ENCODE measurements around the gene KRTAP5-2.

KRTAP5-2 gene

DNA sequence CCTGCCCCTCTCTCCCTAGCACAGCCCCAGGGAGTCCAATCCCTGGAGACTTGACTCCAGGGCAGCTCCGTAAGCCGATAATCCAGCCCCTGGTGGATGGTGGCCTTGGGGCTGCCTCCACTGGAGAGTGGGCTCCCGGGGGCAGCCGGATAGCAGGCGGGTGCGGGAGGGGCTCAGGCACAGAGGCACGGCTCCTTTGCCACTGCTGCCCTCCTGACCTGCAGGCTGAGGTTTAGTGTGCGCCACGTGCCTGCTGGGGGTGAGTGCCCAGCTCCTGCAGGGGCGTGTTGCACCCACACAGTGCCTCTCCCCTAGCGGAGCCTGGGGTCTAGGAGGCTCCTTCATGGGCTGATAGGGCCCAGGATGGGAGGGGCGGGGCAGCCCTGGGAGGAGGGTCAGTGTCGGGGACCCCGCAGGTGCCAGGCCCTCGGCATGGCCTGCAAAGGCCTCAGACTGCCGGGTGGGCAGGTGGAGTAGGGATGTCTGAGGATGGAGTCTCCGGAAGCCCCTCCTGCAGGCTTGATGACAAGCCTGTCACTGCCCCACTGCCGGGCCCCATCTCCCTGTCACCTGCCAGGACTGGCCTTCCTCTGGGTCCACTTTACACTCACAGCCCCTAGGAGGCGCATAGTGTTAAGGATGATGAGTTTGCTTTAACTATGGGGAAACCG is 31.6 kb downstream of the KRTAP5-2 start:
- H3K9me3 ChIP-seq (ENCODE audit: low read depth, low read length): no peaks in the 10 kb centered on the region
- no peak overlapping the region for H3K4me3 ChIP-seq
- no peak for DNase-seq (ENCODE audit: low read depth, low spot score)
- no peak overlapping the region for H3K27ac ChIP-seq
- TF ChIP-seq POLR2AphosphoS5 (IDR thresholded peaks at IDR 0.05; ENCODE audit: borderline replicate concordance, low read depth, low read length) (no peak), FOXP2 (optimal IDR thresholded peaks at IDR 0.05; ENCODE audit: control extremely low read depth, extremely low read length, insufficient read depth) (no peak), EZH2 (IDR thresholded peaks at IDR 0.05) (no peak)
- no peak overlapping the region for H3K9ac ChIP-seq (ENCODE audit: insufficient read length)
- H3K36me3 ChIP-seq (ENCODE audit: insufficient read depth, low read length): no peaks in the 10 kb centered on the region

DNA sequence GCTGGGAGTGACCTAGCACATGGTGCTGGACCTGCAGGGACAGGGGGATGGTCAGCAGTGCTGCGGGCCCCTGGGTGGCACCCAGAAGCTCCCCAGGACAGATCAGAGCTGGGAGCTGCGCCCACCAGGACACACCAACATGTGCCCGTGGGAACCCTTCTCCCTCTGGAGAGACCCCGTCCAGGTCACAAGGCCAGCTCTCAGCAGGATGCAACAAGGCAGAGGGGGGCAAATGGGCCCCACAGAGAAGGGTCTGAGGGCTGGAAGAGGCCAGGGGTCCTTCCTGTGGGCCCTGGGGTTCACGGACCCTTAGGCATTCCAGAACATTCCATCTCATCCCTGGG is 32.2 kb downstream of the KRTAP5-2 start:
- no peak overlapping the region for H3K27ac ChIP-seq
- H3K9ac ChIP-seq (ENCODE audit: insufficient read length): no peak overlapping the region
- no peaks in the 10 kb centered on the region for H3K36me3 ChIP-seq (ENCODE audit: insufficient read depth, low read length)
- DNase-seq (ENCODE audit: low read depth, low spot score): no peak
- H3K4me3 ChIP-seq: no peak overlapping the region
- no peaks in the 10 kb centered on the region for H3K9me3 ChIP-seq (ENCODE audit: low read depth, low read length)
- TF ChIP-seq FOXP2 (optimal IDR thresholded peaks at IDR 0.05; ENCODE audit: control extremely low read depth, extremely low read length, insufficient read depth) (no peak), POLR2AphosphoS5 (IDR thresholded peaks at IDR 0.05; ENCODE audit: borderline replicate concordance, low read depth, low read length) (no peak), EZH2 (IDR thresholded peaks at IDR 0.05) (no peak)

DNA sequence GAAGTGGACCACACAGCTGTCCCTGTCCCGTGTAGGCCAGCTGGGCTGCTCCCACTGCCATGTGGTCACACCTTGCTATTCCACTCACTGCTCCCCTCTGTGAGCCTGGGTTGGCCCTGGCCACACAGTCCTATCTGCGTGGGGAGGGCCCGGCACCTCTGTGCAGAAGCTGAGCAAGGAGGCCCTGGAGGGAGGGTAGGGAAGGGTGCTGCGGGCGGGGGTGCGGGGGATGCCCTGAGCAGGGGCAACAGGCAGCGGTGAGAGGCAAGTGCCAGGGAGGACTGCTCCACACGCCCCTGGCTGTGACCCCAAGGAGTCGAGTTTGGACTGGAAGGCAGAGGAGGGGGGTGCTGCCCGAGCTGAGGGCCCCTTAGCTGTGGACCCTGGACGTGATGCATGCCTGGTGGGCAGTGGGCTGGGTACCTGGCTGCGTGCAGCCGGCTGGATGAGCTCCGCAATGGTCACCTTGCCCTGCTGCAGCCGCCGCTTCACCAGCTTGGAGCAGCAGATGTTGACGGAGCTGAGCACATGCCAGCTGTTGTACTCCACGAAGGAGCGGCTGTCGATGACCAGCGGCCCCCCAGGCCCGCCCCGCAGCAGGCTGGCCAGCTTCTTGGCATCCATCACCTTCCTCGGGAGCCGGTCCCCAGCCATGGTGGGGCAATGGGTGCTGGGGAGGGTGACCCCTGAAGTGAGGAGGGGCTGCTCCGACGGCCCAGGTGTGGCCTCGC is 32.8 kb downstream of the KRTAP5-2 start:
- H3K36me3 ChIP-seq (ENCODE audit: insufficient read depth, low read length): no peaks in the 10 kb centered on the region
- no peaks in the 10 kb centered on the region for H3K9me3 ChIP-seq (ENCODE audit: low read depth, low read length)
- no peak overlapping the region for H3K9ac ChIP-seq (ENCODE audit: insufficient read length)
- DNase-seq (ENCODE audit: low read depth, low spot score): no peak
- H3K27ac ChIP-seq: no peak overlapping the region
- no peak for TF ChIP-seq POLR2AphosphoS5 (IDR thresholded peaks at IDR 0.05; ENCODE audit: borderline replicate concordance, low read depth, low read length)
- no peak for TF ChIP-seq EZH2 (IDR thresholded peaks at IDR 0.05)
- no peak for TF ChIP-seq FOXP2 (optimal IDR thresholded peaks at IDR 0.05; ENCODE audit: control extremely low read depth, extremely low read length, insufficient read depth)
- H3K4me3 ChIP-seq: no peak overlapping the region

DNA sequence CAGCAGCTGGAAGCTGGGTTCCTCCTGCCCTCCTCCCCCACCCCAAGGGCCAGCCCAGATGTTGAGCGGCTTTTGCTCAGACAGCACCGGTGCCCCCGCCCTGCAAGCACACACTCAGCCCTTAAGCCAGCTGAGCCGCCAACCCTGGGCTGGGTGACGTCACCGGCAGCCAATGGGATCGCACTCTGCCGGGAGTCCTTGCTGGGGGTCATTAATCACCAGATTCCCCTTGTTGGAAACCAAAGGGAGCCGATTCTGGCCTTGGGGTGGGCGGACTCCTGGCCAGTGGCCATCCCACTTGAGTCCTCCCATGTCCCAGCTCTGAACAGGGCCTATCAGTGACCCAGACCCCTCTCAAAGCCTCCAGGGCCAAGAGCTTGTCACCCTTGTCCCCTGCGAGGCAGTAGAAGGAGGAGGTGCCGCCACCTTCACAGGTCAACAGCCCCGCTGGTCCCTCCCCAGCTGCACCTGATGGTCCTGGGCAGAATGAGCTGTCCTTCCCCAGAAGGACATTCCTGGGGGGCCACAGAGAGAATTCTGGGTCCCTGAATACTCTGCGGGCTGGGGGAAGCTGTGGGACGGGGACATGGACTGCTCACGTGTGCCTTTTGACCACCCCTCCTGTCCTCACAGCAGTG is 33.4 kb downstream of the KRTAP5-2 start:
- Histone ChIP-seq H3K9me3 (ENCODE audit: low read depth, low read length) (no peaks in the 10 kb centered on the region), H3K27ac (no peak overlapping the region), H3K36me3 (ENCODE audit: insufficient read depth, low read length) (no peaks in the 10 kb centered on the region), H3K4me3 (no peak overlapping the region), H3K9ac (ENCODE audit: insufficient read length) (no peak overlapping the region)
- DNase-seq (ENCODE audit: low read depth, low spot score): no peak
- TF ChIP-seq FOXP2 (optimal IDR thresholded peaks at IDR 0.05; ENCODE audit: control extremely low read depth, extremely low read length, insufficient read depth) (no peak), POLR2AphosphoS5 (IDR thresholded peaks at IDR 0.05; ENCODE audit: borderline replicate concordance, low read depth, low read length) (no peak), EZH2 (IDR thresholded peaks at IDR 0.05) (no peak)

DNA sequence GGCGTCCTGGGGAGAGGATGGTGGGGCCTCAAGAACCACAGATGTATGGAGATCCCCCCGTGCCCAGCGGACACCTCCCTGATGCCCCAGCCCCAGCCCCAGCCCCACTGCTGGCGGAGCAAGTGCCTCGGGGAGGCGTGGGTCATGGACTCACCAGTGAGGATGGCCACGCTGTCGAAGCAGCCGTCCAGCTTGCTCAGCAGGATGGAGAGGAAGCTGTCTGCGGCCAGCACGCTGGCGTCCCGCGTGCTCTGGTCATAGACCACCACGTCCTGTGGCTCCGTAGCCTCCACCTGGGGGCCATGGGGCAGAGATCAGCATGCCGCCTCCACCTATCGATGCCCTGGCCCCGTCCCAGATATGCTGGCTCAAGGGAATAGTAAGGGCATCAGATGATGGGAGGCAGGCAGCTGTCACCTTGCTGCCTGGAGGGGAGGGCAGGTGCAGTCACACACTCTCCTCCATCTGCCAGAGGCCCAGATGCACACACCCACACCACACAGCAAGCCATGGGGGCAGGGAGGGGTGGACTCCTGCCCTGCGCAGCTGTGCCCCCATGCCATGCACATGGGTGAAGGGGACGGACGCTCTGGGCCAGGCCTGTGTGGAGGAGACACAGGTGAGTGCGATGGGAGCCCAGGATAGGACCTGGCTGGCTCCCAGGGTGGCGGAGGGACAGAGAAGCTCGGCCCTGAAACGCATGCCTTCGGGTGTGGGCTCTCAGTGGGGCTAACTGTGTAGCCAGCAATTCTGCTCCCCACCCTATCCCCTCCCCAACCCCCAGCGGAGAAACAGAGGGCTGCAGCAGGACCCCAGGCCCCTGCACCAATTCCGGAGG is 34.2 kb downstream of the KRTAP5-2 start:
- H3K4me3 ChIP-seq: no peak overlapping the region
- no peaks in the 10 kb centered on the region for H3K36me3 ChIP-seq (ENCODE audit: insufficient read depth, low read length)
- no peak for DNase-seq (ENCODE audit: low read depth, low spot score)
- no peak overlapping the region for H3K9ac ChIP-seq (ENCODE audit: insufficient read length)
- H3K27ac ChIP-seq: no peak overlapping the region
- TF ChIP-seq FOXP2 (optimal IDR thresholded peaks at IDR 0.05; ENCODE audit: control extremely low read depth, extremely low read length, insufficient read depth) (no peak), EZH2 (IDR thresholded peaks at IDR 0.05) (no peak), POLR2AphosphoS5 (IDR thresholded peaks at IDR 0.05; ENCODE audit: borderline replicate concordance, low read depth, low read length) (no peak)
- H3K9me3 ChIP-seq (ENCODE audit: low read depth, low read length): no peaks in the 10 kb centered on the region

DNA sequence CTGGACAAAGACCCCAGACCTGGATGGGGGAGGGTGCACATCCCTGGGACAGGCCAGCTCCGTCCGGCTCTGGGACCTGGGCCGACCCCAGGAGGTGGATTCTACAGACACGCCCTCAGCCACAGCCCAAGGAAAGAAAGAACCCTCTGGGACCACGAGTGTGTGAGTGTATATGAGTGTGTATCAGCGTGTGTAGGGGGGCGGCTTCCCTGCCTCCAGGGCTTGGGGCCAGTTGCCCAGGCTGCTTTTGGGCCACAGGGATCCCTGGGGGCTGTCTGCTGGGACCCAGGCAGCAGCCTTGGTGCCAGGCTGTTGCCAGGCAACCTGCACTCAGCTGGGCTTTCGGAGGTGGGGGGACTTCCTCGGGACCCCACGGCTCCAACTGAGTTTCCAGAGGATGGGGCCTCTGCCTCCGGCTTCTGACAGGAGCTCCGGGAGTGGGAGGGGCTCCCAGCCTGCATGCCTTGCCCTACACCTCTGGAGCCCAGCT is 34.9 kb downstream of the KRTAP5-2 start:
- H3K9me3 ChIP-seq (ENCODE audit: low read depth, low read length): no peaks in the 10 kb centered on the region
- no peak for DNase-seq (ENCODE audit: low read depth, low spot score)
- H3K36me3 ChIP-seq (ENCODE audit: insufficient read depth, low read length): no peaks in the 10 kb centered on the region
- TF ChIP-seq POLR2AphosphoS5 (IDR thresholded peaks at IDR 0.05; ENCODE audit: borderline replicate concordance, low read depth, low read length) (no peak), EZH2 (IDR thresholded peaks at IDR 0.05) (no peak), FOXP2 (optimal IDR thresholded peaks at IDR 0.05; ENCODE audit: control extremely low read depth, extremely low read length, insufficient read depth) (no peak)
- H3K9ac ChIP-seq (ENCODE audit: insufficient read length): no peak overlapping the region
- H3K27ac ChIP-seq: no peak overlapping the region
- no peak overlapping the region for H3K4me3 ChIP-seq

DNA sequence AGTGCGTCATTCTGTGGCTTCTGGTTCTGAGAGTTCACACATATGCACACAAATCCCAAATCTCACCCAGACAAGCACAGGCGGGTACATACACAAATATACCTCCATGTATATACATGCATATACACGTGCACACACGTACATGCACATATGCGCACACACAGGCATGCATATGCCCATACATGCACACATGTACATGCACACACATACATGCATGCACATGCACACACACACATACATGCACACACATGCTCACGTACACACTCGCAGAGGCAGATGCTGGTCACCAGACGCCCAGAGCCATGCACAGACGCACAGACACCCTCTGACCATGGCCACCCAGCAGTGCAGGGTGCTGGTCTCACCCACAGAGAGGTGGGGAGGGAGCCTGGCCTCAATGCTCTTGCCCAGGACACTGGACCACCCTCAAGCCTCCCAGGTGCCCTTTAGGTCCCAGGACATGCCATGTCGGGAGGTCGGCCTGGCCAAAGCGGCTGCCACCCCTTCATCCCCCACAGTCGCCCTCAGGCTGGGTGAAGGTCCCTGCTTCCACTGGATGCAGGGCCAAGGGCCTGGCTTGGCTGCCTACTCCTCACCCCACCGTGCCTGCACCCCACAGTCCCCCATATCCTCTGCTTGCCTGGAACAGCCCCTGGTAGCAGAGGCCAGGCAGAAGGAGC is 35.5 kb downstream of the KRTAP5-2 start:
- Histone ChIP-seq H3K27ac (no peak overlapping the region), H3K9ac (ENCODE audit: insufficient read length) (no peak overlapping the region), H3K9me3 (ENCODE audit: low read depth, low read length) (no peaks in the 10 kb centered on the region), H3K4me3 (no peak overlapping the region), H3K36me3 (ENCODE audit: insufficient read depth, low read length) (no peaks in the 10 kb centered on the region)
- TF ChIP-seq EZH2 (IDR thresholded peaks at IDR 0.05) (no peak), FOXP2 (optimal IDR thresholded peaks at IDR 0.05; ENCODE audit: control extremely low read depth, extremely low read length, insufficient read depth) (no peak), POLR2AphosphoS5 (IDR thresholded peaks at IDR 0.05; ENCODE audit: borderline replicate concordance, low read depth, low read length) (no peak)
- DNase-seq (ENCODE audit: low read depth, low spot score): no peak
